HG02763 (cell line): ENCODE measurements around the gene SULT1A2.
"Not testable (repeated sequence)": the region's sequence is repeated elsewhere in the genome, so short reads cannot be mapped to it uniquely, and the experiment has no call there.

ENCODE experiments used
- ATAC-seq: cut with Tn5 transposase; IDR thresholded peaks from one replicate; pipeline ENCODE4 v1.9.1; 2021; ENCODE audit warnings: mild to moderate bottlenecking, moderate library complexity; ENCODE audit not compliant: unreplicated experiment

The SULT1A2 gene

DNA sequence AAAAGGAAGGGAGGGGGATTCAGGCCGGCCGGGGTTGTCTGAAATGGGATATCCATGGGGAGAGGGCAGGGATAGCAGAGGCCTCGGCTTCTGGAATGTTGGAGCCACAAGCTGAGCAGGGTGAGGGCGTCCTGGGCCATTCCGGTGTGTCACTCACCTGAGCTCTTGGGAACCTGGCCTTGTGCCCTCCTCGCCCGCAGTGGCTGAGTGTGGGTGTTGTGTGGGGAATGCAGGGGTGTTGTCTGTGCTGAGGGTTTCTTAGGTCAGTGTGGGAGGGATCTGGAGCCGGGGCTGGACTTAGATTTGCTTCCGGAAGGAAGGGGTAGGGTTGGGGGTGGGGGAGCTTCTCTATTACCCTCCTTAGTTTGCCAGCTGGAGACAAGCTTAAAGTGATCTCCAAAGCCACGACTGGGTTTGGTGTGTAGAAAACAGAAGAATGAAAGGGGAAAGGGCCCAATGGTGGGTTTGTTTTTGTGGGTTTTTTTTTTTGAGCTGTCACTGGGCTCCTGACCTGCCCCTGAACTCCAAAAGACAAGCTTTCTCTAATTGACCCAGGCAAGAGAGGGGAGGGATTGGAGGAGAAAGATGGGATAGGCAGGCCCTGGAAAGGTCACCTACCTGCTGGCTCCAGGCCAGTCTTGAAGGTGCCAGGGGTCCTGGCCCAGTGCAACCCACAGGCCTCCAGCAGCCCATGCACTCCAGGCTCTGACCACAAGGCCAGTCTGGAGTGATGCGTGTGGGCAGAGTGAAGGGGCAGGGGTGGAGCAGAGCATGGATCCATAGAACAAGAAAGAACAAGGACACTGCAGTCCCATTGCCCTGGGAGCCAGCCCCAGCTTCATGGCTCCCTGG, at the start of gene SULT1A2:
SULT1A2 (minus strand) TSS at position 211 of the 852 bp plus-strand sequence. CDS start 1,120 bp downstream, outside the sequence.
- no peak for ATAC-seq

DNA sequence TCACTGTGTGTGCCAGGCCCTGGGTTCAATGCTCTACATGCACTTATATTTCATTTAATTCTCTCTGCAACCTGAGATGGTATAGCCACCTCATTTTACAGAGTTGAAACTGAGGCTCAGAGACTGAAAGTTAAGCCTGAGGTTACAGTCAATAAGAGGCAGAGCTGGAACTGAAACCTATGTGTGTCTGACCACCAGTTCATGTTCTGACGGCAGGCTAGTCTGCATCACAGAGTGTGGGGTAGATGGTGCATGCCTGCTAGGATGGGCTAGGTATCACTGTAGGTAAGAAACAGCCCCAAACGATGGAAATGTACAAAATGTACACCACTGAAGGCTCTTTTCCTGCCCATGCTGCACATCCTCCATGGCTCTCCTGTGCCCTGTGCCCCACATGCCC, 43.1 kb upstream of the SULT1A2 start:
- ATAC-seq: not testable (repeated sequence)

DNA sequence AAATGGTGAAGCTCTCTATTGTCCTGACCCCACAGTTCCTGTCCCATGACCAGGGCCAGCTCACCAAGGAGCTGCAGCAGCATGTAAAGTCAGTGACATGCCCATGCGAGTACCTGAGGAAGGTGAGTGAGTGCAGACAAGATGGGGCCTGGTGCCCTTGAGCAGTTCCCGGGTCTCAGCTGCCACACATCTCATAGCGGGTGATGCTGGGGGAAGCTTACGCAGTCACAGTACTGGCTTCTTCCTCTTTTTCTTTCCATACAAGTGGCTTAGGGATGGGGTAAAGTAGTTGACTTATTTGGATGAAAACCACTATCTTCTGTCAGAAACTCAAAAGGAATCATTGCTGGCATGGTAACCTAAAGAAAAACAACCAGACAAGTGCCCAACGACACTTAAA, 41.5 kb upstream of the SULT1A2 start:
- ATAC-seq: not testable (repeated sequence)

DNA sequence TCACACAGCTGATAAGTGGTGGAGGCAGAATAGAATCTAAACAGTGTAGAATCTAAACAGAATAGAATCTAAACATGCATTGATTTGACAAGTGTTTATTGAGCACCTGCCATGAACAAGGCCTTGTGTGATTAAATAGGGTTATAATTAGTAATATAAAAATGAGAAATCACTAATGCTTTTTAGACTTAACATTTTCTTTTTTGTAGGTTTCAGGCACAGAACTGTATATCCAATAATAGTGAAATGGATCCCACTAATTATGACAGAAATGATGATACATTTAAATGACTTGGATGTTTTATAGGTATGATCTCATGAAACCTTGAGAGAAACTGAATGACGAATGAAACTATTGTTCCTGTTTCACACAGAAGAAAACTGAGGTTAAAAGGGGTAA, 40.9 kb upstream of the SULT1A2 start, which contains the start of gene NPIPB8:
NPIPB8 (plus strand) TSS at position 301 of the 400 bp plus-strand sequence. CDS start 296 bp downstream, outside the sequence.
- not testable (repeated sequence) for ATAC-seq

DNA sequence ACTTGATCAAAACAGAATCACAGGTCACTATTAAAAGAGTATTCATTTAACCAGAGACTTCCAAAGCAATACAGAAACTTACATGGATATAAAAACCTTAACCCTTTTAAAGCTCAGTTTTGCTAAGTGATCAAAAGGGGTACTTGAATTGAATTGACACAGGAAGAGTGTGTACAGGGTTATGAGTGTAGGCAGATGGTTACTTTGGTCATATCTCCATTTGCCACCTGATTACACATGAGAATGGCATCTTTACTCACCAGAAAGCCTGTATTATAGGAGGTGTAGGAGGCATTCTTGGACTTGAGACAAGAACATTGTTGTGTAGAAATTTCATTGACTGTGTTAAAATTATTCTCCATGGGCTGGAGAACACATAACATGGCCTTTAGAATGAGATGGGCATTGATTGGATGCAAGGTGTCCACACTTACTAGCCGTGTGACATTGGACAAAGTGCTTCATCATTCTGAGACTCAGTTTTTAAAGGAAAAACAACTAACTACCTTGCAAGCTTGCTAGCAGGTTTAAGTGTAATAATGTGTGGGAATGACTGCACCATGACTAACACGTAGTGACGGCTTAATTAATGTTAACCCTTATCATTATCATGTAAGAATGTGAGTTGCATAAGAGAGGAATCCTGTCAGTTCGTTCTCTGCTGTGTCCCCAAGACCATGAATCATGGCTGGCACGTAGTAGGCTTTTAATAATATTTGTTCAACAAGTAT, 39.4 kb upstream of the SULT1A2 start:
- not testable (repeated sequence) for ATAC-seq

DNA sequence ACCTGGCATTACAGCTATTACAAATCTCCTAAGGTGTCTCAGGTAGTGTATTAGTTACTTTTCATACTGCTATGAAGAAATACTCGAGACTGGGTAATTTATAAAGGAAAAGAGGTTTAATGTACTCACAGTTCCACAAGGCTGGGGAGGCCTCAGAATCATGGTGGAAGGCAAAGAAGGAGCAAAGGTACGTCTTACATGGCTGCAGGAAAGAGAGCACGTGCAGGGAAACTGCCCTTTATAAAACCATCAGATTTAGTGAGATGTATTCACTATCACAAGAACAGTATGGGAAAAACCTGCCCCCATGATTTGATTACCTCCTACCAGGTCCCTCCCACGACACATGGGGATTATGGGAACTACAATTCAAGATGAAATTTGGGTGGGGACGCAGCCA, 34.1 kb upstream of the SULT1A2 start:
- not testable (repeated sequence) for ATAC-seq

DNA sequence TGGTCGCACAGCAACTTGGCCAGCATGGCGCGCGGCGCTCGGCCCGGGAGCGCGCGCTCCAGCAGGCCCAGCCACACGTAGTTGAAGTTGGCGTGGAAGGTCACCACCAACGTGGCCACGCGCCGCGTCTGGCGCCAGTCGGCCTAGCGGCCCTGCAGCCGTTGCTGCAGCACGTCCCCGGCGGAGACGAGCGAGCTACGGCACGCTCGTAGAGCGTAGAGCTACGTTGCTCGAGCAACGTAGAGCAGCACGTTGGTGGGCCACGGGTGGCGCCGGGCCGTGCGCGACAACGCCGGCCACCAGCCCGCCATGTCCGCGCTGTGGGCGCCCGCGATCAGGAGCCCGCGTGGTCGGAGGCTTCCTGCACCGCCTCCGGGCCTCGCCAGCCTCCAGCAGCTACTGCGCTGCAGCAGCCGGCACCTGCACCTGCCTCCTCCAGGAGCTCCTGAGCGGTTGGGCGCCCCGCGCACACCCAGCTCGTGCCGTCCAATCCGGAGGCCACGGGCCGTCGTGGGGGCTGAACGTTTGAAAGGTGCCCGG, 26.4 kb upstream of the SULT1A2 start:
- no peak for ATAC-seq

DNA sequence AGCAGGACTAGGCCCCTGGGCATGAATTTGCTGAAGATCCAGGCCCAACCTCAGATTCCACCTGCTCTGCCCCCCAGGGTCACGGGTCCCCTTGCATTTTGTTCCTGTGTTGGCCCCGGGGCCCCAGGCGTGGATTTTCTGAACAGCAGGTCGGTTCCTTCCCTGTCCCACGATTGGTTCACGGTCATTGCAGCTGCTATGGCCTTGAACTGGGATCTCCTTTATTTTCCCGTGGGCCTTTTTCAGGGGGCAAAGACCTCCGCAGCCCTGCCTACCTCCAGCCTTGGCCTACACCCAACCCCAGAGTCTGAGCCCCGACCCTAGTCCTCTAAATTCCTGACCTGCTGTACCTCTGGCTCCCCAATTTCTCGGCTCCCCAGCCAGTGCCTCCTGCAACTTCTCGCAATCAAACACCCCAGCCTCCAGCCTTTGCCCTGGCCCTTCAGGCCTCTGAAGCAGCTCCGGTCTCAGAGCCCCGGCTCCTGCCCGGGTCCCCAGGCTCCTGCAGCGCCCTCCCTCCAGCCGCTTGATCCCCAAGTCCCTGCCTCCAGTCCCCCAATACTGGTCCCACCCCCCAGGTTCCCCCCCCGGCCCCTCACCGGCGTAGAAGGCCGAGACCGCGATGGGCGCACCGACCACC, 25.8 kb upstream of the SULT1A2 start:
- ATAC-seq: not testable (repeated sequence)

DNA sequence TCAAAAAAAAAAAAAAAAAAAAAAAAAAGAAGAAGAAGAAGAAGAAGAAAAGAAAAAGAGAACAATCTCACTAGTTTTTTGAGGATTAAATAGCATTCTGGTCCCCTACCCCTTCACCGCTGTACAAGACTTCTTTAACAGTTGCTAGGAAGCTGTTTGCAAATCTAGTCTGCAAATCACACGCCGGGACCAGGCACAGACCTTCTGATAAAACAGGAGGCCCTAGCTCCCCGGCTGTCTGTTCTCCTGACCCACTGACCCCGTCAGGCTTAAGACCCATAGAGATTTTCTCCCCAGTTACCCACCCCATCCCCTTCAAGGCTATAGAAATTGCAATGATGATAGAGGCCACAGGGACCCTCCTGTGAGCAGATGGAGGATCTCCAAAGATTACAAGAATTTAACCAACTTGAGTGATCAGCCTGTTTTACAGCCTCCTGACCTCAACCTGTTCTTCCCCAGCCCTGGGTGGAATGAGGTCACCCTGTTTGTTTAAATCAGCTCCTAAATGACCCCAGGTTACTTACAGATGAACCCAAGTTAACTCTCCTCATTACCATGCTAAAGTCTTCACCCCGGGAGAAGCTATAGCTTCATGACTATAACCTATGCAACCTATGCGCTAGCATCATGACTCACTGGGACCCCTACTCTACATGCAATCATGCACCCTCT, 24.8 kb upstream of the SULT1A2 start:
- ATAC-seq: no peak

DNA sequence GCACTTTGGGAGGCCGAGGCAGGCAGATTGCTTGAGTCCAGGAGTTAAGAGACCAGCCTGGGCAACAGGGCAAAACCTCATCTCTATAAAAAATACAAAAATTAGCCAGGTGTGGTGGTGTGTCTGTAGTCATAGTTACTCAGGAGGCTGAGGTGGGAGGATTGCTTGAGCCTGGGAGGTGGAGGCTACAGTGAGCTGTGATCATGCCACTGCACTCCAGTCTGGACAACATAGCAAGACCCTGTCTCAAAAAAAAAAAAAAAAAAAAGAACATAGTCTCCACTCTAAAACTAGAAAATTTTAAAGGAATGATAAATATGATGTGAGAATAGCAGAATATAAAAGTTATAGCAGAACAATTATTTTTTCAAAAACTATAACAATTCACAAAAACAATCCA, 23.5 kb upstream of the SULT1A2 start:
- ATAC-seq: not testable (repeated sequence)

DNA sequence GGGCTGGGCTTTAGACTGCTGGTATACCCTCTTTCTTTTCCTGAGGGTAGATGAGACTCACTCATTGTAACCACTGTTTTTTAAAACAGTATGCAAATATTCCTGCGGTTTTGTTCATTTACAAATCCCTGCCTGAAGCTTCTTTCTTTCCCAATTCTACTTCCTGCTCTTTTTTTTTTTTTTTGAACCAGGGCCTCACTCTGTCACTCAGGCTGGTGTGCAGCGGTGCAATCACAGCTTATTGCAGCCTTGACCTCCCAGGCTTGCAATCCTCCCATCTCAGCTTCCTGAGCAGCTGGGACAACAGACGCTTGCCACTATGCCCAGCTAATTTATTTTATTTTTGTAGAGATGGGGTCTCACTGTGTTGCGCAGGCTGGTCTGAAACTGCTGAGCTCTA, 21.0 kb upstream of the SULT1A2 start:
- ATAC-seq: no peak

DNA sequence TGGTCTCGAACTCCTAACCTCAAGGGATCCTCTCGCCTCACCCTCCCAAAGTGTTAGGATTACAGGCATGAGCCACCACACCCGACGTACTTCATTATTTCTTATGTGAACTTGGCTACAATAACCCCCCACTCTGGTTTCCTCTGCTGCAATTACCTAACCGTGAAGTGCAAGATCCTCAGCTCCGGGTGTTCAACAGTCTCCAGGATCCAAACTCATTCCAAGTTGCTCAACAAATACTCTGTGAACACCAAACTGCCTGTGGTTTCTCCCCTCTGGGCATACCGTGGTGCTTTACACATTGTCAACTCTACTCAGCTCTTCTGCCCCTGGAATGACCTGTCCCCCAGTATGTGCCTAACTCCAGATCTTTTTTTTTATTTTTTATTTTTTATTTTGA, 19.8 kb upstream of the SULT1A2 start:
- no peak for ATAC-seq

DNA sequence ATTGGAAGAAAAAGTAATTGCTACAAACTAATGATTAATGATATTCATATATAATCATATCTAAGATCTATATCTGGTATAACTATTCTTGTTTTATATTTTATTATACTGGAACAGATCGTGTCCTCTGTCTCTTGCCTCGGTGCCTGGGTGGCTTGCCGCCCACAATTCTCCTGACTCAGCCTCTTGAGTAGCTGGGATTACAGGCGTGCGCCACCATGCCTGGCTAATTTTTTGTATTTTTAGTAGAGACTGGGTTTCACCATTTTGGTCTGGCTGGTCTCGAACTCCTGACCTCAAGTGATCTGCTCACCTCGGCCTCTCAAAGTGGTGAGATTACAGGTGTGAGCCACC, 19.4 kb upstream of the SULT1A2 start:
- not testable (repeated sequence) for ATAC-seq

DNA sequence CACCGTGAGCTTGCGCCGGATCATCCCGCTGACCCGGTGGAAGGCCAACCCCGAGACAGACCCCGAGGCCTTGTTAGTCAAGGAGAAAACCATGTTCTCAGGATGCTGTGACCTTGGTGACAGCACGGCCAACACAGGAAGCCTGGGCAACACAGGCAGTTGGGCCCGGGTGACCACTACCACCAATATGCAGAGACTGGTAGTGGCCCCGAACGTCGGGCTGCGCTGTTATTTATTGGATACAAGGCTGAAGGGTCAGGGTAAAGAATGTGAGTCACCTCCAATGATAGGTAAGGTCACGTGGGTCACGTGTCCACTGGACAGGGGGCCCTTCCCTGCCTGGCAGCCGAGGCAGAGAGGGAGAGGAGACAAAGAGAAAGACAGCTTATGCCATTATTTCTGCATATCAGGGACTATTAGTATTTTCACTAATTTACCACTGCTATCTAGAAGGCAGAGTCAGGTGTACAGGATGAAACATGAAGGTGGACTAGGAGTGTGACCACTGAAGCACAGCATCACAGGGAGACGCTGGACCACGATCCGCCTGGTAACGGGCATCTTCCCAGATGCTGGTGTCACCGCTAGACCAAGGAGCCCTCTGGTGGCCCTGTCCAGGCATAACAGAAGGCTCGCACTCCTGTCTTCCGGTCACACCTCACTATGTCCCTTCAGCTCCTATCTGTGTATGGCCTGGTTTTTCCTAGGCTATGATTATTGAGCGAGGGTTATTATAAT, 18.8 kb upstream of the SULT1A2 start:
- ATAC-seq: not testable (repeated sequence)

DNA sequence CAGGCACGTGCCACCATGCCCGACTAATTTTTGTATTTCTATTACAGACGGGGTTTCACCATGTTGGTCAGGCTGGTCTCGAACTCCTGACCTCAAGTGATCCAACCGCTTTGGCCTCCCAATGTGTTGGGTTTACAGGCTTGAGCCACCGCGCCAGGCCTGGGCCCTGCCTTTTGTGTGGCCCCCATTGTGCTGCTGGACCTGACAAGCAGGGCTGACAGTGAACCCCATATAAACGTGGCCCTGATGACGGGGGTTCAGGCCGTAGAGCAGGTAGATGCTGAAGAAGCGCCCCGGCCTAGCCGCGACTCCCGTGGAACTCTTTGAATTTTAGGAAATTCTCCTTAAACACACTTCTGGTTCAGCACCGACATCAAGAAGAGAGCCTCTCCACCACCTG, 17.7 kb upstream of the SULT1A2 start:
- not testable (repeated sequence) for ATAC-seq

DNA sequence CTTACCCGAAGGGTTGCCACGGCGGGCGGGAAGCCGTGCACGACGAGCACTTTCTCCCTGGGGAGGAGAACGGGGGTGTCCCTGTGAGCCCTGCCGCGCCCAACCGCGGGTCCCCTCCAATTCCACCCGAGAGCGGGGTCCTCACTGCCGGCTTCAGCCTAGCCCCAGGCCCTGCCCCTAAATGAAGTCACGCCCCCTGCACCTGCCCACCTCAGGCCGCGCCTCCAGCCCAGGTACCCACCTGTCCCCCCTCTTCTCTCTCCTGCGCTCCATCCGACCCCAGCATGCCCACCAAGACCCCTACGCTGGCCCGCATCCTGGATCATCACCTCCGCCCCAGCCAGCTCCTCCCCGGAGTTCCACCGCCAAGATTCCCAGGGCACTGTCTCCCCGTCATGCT, 17.1 kb upstream of the SULT1A2 start:
- ATAC-seq: not testable (repeated sequence)

DNA sequence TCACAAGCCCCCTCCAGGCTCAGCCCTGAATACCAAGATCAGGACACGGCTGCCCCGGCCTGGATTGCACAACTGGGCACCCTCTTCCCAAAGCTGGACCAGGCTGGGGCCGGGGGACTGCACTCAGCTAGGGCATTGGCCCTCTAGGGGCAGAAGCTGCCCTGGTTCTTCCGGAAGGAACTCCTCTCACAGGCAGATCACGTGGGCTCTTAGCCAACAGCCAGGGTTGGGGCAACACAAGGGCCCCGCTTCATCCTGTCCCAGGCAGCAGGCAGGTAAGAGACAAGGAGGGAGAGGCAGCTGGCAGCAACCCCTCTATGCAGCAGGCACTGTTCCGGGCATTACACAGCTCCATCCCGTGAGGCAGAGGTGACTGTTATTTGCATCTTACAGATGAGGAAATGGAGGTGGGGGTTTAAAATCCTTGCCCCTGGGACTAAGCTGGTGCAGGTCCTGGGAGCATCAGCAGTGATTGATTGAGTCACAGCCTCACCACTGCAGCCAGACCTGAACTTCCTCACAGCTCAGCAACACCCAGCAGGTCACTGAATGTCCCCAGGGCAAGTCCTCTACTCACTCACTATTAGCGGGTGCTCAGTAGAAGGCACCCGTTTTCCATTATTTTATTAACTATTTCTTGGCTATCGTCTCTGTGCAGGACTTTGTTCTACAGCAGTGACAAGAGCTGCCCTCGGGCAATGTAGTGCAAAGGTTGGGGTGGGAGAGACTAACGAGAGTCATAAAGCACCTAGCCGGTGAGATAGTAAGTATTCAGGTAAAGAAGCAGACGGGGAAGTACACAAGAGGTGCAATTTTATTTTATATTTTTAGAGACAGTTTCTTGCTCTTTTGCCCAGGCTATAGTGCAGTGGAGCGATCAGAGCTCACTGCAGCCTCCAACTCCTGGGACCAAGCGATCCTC, 15.8 kb upstream of the SULT1A2 start:
- not testable (repeated sequence) for ATAC-seq

DNA sequence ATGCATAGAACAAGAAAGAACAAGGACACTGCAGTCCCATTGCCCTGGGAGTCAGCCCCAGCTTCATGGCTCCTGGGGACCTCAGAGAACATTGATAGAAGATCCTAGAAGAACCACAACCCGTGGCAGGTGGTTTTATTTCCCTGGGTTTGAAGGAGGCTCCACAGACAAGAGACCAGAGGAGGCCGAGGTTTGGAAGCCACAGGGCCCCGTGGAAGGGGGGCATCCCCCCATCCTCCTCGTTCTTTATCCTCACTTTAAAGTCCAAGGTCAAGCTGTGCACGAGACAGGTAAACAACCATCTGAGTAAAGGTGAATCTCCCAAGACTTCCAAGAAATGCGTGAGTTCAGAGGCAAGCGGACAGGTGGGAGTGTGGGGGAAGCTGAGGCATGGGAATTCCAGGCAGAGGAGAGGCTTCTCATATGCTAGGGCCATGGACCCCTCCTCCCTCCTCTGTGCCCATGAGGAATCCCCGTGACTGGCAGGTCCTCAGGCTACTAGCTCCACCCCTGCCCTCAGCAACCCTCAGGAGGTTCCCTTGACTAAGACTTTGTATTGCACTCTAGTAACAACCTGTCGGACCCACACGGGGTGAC, 13.8 kb upstream of the SULT1A2 start:
- no peak for ATAC-seq
